Osteoblast (primary cell): Measurements from ENCODE around the gene SPTSSB. TPM values are rescaled to one million over a fixed set of nuclear protein-coding genes. Genes with fewer than 3 reads are reported as not detected.

Source experiments
- DNase-seq: peaks from one replicate; pipeline ENCODE4 v3.0.0; 2011; ENCODE audit warnings: low spot score, mixed read lengths; ENCODE audit not compliant: insufficient read length; ENCODE audit errors: missing footprints
- H2AFZ ChIP-seq: 2 replicates; pipeline ENCODE4 v1.6.0; 2011; ENCODE audit warnings: mild to moderate bottlenecking, low read length
- H3K27ac ChIP-seq: 2 replicates; pipeline ENCODE4 v1.5.1; 2011; ENCODE audit warnings: mild to moderate bottlenecking, low read depth, low read length, moderate library complexity
- H3K27me3 ChIP-seq: 2 replicates; pipeline ENCODE4 v1.6.0; 2012; ENCODE audit warnings: mild to moderate bottlenecking, control low read depth, inconsistent platforms, low read length, moderate library complexity; ENCODE audit not compliant: insufficient read depth
- H3K36me3 ChIP-seq: 2 replicates; pipeline ENCODE4 v1.5.1; 2011; ENCODE audit warnings: mild to moderate bottlenecking, low read length, control low read depth, moderate library complexity; ENCODE audit not compliant: insufficient read depth
- H3K4me1 ChIP-seq: 2 replicates; pipeline ENCODE4 v1.5.1; 2011; ENCODE audit warnings: mild to moderate bottlenecking, low read length, control low read depth, moderate library complexity; ENCODE audit not compliant: insufficient read depth
- H3K4me2 ChIP-seq: 2 replicates; pipeline ENCODE4 v1.6.0; 2011; ENCODE audit warnings: mild to moderate bottlenecking, low read length; ENCODE audit not compliant: insufficient read depth
- H3K4me3 ChIP-seq: fragments of 200-600 bp; sonication (generic); 3 replicates; pipeline ENCODE4 v1.5.1; 2012; ENCODE audit warnings: mild to moderate bottlenecking, low read length, inconsistent platforms; ENCODE audit not compliant: insufficient read depth
- H3K79me2 ChIP-seq: 2 replicates; pipeline ENCODE4 v1.6.0; 2012; ENCODE audit warnings: mild to moderate bottlenecking, low read length, control low read depth, inconsistent platforms; ENCODE audit not compliant: insufficient read depth
- H3K9me3 ChIP-seq: 2 replicates; pipeline ENCODE4 v1.5.1; 2011; ENCODE audit warnings: low read depth, low read length, control low read depth
- H4K20me1 ChIP-seq: 2 replicates; pipeline ENCODE4 v1.6.0; 2012; ENCODE audit warnings: mild to moderate bottlenecking, low read length, control low read depth; ENCODE audit not compliant: insufficient read depth
- CTCF ChIP-seq: IDR thresholded peaks from 2 replicates; pipeline ENCODE4 v1.5.1; 2011; ENCODE audit warnings: mild to moderate bottlenecking, low read depth, low read length, moderate library complexity; ENCODE audit errors: extremely low read depth
- total RNA-seq: library from RNA; depleted of rRNA; stranded (reverse); fragments of >200 nt; gene quantifications from 2 replicates; pipeline ENCODE4 v1.2.3, GENCODE V29; 2012

Gene SPTSSB
- total RNA-seq, 1 donor: not detected

DNA sequence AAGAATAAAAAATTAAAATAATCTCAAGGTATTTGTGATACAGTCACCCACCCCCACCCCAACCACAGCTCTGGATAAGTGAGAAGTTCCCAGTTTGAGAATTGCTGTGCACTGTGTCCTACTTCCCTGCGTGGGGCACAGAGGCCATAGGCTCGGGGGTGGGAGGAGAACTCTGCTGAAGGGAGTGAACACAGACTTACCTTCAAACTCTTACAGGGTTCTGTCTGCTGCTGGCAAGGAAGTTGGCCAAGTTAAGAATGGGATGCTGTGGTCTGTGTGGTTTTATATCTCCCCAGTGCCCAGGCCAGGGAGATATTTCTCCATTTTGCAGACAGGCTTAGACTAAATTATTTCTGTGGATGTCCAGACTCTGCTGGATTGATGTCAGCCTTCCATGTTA lies 37.6 kb downstream of the SPTSSB start:
- TF ChIP-seq CTCF: no peak
- Histone ChIP-seq H2AFZ (no peak overlapping the region), H3K36me3 (no peaks in the 10 kb centered on the region), H3K4me2 (no peak overlapping the region), H4K20me1 (no peaks in the 10 kb centered on the region), H3K27me3 (no peaks in the 10 kb centered on the region), H3K27ac (no peak overlapping the region), H3K4me3 (no peak overlapping the region), H3K9me3 (no peaks in the 10 kb centered on the region), H3K4me1 (no peaks in the 10 kb centered on the region), H3K79me2 (no peaks in the 10 kb centered on the region)
- DNase-seq: no peak

- H3K4me2 ChIP-seq: no peak overlapping the region
- no peaks in the 10 kb centered on the region for H3K79me2 ChIP-seq
- no peaks in the 10 kb centered on the region for H3K27me3 ChIP-seq
- no peaks in the 10 kb centered on the region for H3K9me3 ChIP-seq
- no peaks in the 10 kb centered on the region for H3K4me1 ChIP-seq
- no peak overlapping the region for H3K27ac ChIP-seq
- no peaks in the 10 kb centered on the region for H4K20me1 ChIP-seq
- no peak overlapping the region for H2AFZ ChIP-seq
- no peak for TF ChIP-seq CTCF
- H3K4me3 ChIP-seq: no peak overlapping the region
- DNase-seq: peak; percentile 32
- H3K36me3 ChIP-seq: no peaks in the 10 kb centered on the region
Measured at GRCh38 chr3:161332792-161333191, 38.5 kb downstream of the SPTSSB start.

DNA sequence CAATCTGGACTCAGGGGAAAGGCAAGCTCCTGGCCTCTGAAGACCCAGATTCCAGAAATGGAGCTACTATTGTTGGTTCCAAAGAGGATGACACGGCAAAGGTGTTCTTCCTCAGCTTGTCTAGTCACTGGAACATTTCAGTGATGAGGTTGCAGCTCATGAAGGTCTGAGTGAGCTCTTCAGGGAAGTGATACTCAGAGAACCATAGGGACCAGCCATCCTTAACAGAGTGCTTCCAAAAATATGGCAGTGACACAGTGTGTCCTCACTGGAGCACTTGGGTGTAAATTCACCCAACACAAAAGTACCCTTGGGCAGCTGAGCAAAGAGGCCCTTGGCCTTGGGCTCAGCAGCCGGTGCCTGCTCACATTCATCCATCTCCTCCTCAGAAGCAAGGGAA lies 46.3 kb downstream of the SPTSSB start:
- Histone ChIP-seq H3K4me1 (no peaks in the 10 kb centered on the region), H3K36me3 (no peaks in the 10 kb centered on the region), H3K27ac (no peak overlapping the region), H3K9me3 (no peaks in the 10 kb centered on the region), H3K27me3 (no peaks in the 10 kb centered on the region), H4K20me1 (no peaks in the 10 kb centered on the region), H3K4me2 (no peak overlapping the region), H3K4me3 (no peak overlapping the region), H3K79me2 (no peaks in the 10 kb centered on the region), H2AFZ (no peak overlapping the region)
- DNase-seq: no peak
- no peak for TF ChIP-seq CTCF

DNA sequence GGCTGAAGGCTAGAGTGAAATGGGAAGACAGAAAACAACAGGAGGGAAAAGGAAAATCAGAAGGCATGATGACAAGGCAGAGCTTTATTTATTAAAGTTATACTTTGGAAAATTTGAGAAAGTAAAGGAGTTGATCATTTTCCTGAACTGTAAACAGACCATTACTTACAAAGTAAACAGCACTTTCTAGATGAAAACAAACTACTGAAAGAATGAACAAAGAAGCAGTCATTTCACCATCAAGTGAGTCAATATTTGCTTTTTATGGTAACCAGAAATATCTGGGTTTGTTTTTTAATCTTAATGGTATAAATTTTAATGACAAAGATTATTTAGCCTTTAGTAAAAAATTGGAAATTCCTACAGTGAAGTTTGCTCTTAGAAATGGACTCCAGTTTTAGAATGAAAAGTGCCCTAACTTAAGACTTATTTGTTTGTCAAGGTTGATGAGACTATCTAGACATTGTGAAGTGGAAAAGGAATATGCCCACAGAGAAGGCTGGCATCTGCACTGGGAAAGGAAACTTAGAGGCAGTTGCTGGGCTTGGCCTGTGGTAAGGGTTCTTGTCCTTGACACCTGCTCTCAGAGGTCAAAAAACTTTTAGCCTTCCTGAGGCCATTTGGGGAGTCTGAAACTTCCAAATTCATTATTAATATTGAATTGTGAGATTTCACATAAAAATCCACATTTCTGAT lies 47.2 kb downstream of the SPTSSB start:
- H2AFZ ChIP-seq: no peak overlapping the region
- no peaks in the 10 kb centered on the region for H4K20me1 ChIP-seq
- H3K27me3 ChIP-seq: no peaks in the 10 kb centered on the region
- H3K4me3 ChIP-seq: no peak overlapping the region
- no peak overlapping the region for H3K27ac ChIP-seq
- H3K36me3 ChIP-seq: no peaks in the 10 kb centered on the region
- DNase-seq: no peak
- H3K79me2 ChIP-seq: no peaks in the 10 kb centered on the region
- no peaks in the 10 kb centered on the region for H3K9me3 ChIP-seq
- H3K4me1 ChIP-seq: no peaks in the 10 kb centered on the region
- no peak for TF ChIP-seq CTCF
- H3K4me2 ChIP-seq: no peak overlapping the region
